T follicular helper cell (primary cell): ENCODE measurements around the gene HEXD.
"Not testable (repeated sequence)": the region's sequence is repeated elsewhere in the genome, so short reads cannot be mapped to it uniquely, and the experiment has no call there.

Source experiments
- DNase-seq: peaks from one replicate; pipeline ENCODE4 v3.0.0-alpha.2; 2020; ENCODE audit warnings: low read depth

The HEXD gene

GRCh38 chr17:82382220-82382932 lies 35.8 kb upstream of the HEXD start:
- not testable (repeated sequence) for DNase-seq

- no peak for DNase-seq
Measured at GRCh38 chr17:82382933-82383255, 35.3 kb upstream of the HEXD start.

DNA sequence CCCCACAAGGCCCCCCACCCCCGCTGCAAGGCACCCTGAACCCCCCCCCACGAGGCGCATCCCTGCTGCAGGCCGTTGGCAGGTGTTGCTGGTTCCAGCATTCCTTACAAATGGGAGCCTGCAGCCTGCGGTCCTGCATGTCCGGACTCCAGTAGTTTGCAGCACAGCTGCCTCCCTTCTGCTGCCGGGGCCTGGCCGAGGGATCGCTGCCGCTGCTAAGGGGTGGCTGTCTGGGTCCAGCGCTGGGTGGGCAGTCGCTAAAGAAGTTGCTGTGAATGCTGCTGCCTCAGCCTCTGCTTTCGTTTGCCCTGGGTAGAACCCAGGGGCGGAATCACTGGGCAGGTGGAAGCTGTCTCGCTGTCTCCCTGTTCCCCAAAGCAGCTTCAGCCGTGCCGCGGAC lies 34.7 kb upstream of the HEXD start:
- DNase-seq = no peak

GRCh38 chr17:82384051-82384729 lies 34.0 kb upstream of the HEXD start:
- DNase-seq = no peak

GRCh38 chr17:82384730-82385481 lies 33.2 kb upstream of the HEXD start:
- DNase-seq = no peak

DNA sequence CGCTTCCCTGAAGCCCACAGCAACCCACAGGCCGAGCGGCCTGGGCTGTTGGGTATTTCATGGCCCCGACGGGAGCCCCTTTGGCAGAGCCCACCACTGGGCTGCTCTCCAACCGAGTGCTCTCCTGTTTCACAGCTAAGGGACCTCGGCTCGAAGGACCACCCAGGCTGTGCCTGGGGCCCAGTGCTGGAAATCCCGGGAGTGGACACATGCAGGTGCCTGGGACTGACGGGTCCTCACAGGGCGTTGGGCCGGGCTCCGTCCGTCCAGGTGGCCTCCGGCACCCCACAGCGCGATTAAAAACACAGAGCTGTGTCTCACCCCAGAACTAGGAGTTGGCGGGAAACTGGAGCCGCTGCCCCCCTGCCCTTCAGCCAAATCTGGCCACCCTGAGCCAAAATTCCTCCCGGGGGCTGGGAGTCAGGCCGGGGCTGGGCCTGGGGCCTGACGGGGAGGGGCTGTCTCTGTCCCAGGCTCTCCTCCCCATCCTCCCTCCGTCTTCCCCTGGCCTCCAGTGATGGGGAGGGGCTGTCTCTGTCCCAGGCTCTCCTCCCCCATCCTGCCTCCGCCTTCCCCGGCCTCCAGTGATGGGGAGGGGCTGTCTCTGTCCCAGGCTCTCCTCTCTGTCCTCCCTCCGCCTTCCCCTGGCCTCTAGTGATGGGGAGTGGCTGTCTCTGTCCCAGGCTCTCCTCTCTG lies 32.4 kb upstream of the HEXD start:
- no peak for DNase-seq

DNA sequence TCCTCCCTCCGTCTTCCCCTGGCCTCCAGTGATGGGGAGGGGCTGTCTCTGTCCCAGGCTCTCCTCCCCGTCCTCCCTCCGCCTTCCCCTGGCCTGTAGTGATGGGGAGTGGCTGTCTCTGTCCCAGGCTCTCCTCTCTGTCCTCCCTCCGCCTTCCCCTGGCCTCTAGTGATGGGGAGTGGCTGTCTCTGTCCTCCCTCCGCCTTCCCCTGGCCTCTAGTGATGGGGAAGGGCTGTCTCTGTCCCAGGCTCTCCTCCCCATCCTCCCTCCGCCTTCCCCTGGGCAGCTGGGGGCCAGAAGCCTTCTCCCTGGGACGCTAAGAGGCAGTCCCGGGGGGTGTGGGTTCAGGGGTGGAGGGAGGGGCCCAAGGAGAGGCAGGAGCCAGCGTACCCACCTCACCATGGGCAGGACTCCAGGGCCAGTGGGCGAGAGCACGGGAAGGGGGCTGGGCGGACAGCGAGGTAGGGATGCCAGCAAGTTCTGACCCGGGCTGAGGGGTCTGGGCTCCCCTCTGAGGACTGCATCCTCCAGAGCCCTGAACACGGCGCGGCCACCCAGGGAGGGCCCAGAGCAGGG lies 31.8 kb upstream of the HEXD start:
- DNase-seq = no peak

DNA sequence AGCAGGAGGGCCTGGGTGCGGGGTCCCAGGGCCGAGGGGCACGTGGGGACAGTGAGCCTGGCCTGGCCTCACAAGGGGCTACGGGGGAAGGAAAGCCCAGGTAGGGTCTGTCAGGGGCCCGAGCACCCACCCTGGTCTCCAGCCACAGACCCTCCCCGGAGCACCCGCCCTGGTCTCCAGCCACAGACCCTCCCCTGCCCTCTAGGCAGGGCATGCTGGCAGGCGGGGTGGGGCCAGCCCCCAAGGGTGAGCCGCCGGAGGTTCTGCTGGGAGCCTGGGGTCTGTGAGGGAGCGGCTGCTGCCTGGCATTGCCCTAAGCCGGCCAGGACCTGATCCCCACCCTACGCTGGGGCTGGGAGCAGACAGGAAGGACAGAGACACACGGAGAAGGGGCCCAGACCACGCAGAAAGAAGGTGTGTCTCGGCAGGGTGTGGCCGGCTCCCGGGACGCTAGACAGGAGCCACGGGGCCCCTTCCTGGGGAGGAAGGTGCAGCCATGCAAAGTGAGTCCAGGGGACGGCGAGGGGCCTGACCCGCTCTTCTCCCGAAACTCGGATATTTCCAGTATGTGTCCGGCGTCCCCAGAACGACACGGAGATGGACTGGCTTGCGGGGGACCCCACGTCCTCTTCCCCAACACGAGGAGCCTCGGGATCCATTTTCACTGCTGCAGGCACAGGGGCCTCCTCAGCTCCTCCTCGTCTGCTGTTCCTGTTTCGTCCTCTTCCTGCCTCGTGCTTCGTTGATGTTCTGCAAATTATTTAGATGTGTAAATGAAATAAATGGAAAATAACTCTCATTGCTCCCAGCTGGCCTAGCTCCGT lies 31.1 kb upstream of the HEXD start:
- no peak for DNase-seq

- no peak for DNase-seq
Measured at GRCh38 chr17:82387705-82388106, 30.4 kb upstream of the HEXD start.

DNA sequence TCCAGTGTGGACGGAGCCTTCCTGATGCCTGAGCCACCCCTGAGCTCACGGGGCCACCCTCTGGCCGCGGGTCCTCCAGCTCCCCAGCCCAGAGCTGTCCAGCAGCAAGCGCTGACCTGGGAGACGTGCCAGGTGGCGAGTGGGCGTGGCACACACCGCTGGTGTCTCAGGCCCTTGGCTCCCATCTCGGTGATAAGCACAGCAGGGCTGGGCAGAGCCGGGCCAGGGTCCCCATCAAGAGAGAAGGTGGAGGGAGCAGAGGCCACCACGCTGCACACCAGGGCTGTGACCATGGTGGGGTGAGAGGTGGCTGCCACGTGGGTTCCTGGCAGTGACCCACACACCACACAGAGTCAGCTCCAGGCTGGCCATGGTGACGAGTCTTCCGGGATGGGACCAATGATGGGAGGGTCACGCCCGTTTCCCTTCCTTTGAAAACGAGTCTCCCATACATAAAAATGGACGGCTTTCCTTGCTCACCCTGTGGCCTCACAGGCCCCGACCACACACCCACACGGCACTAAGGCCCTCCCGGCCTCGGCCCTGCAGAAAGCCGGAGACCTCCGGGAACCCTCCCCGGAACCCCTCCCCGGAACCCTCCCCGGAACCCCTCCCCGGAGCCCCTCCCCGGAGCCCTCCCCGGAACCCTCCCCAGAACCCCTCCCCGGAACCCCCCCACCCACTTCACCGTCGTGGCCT lies 29.8 kb upstream of the HEXD start:
- DNase-seq = no peak

DNA sequence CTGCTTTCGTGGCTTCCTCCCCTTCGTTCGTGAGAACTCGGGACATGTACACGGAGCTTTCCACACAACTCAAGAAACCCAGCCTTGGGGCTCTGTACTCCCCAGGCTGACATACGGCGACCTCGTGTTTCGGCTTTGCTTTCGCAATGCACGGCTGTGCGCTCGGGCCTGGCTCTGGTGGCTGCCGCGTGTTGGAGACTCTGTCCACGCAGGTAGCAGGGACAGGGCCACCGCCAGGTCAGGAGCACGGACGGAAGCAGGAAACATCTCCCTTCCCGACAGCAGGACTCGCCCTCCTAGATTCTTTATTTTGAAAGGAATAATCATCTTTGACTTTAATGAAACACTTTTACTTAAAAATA lies 29.2 kb upstream of the HEXD start:
- no peak for DNase-seq

- DNase-seq = no peak
Measured at GRCh38 chr17:82389379-82389778, 28.8 kb upstream of the HEXD start.

DNA sequence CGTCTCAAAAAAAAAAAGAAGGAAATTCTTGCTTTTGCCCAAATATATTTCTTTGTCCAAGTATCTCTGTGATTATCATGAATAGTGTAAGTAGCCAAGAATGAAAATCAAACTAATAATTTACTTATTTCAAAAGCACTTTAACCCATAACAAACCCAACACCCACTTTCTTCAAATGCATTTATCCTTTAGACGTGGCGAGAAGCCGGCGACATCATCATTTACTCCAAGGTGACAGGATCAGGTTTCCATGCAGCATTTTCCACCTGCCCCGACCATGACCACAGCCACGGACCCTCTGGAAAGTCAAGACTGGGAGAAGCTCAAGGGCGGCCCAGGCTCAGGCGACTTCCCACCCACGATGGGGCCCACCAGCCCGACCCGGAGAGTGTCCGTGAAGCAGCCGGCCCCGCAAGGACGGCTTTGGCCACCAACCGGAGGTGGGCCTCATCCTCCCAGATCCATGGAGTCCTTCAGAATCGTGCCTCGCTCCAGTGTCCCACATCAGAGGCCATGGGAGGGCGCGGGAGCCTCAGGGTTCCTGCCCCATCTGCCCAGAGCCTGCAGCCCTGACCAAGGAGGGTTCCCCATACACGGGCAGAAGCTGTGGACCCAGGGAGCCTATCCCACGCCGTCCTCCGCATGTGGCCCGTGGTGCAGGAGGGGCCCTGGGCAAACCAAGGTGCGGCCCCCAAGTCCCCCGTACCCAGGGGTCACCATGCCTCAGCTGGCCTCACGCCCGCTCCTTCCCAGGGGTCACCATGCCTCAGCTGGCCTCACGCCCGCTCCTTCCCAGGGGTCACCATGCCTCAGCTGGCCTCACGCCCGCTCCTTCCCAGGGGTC lies 27.9 kb upstream of the HEXD start:
- DNase-seq = no peak

GRCh38 chr17:82390860-82391435 lies 27.2 kb upstream of the HEXD start:
- DNase-seq = no peak

GRCh38 chr17:82391496-82392066 lies 26.6 kb upstream of the HEXD start:
- DNase-seq = no peak

- DNase-seq = no peak
Measured at GRCh38 chr17:82392209-82392920, 25.8 kb upstream of the HEXD start.

DNA sequence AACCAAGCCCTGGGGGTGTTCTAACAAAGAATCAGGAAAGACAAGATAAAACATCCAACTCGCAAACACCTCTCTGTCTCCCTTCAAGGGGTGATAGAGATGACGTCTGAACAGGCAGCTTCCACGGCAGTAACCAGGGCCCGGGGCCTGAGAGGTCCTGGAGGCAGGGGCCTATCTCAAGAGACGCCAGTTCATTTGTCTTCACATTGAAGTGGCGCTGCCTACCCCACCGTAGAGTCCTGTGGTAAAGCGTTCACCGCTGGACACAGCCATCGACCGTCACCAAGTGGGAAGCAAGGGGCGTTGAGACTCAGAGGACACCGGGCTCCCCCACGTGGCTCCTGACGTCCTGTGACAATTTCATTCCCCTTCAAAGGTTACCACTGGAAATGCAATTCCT lies 25.2 kb upstream of the HEXD start:
- no peak for DNase-seq

DNA sequence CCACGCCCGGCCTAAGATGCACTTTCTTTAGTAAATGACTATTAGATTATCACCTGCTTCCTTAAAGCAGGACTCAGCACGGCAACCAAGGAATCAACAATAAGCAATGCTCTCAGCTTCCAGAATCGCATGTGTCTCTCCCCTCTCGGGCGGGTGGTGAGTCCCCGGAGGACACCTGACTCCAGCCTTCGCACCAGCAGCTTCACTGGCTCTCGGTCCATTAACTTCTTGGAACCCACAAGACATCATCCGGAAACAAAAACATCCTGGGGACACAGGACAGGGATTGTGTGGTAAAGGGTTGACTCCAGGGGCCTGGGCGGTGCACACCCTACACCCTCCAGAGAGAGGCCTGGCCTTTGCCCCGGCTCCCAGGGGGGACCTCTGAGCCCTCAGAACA lies 23.9 kb upstream of the HEXD start:
- no peak for DNase-seq
